Stimulated activated CD4-positive, alpha-beta T cell treated with anti-CD3 and anti-CD28 coated beads, Interleukin-12 subunit alpha, Interleukin-12 subunit beta, amount 100 ng/mL, for 48 hours (primary cell): ENCODE data around the gene PGLYRP4.
"Not testable (repeated sequence)": the region's sequence is repeated elsewhere in the genome, so short reads cannot be mapped to it uniquely, and the experiment has no call there.

ENCODE experiments used
- DNase-seq, 3 donors: peaks; one replicate each; pipeline ENCODE4 v3.0.0-alpha.2; 2020; ENCODE audit warnings: low read depth in 2 of 3, low spot score in 1 of 3

Gene PGLYRP4

GRCh38 chr1:153341431-153341934 lies 7.2 kb downstream of the PGLYRP4 start:
- no peak for DNase-seq

GRCh38 chr1:153340356-153340755 lies 8.3 kb downstream of the PGLYRP4 start:
- DNase-seq = no peak

GRCh38 chr1:153339802-153340201 lies 8.8 kb downstream of the PGLYRP4 start:
- no peak for DNase-seq

GRCh38 chr1:153337980-153338853 lies 10.4 kb downstream of the PGLYRP4 start:
- no peak for DNase-seq

DNA sequence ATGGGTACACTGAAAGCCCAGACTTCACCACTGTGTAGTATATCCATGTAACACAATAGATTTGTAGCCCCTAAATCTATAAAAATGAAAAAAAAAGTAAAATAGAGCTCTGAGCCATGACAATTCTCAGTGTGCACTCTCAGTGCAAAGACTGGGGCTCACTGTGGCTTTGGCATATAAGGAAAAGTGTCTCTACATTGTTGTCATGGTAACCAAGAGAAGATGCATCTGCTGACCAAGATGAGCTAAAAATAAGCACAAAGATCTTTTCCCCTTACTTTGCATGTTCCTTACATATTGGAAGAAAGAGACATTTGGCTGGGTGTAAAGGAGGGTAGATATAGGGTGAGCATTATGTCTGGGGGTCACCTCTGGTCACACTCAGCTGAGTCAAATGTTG lies 12.0 kb downstream of the PGLYRP4 start:
- no peak for DNase-seq

- DNase-seq = no peak
Observed at GRCh38 chr1:153333902-153334301, 14.7 kb downstream of the PGLYRP4 start.

GRCh38 chr1:153324912-153325311 lies 23.7 kb downstream of the PGLYRP4 start:
- DNase-seq = no peak

GRCh38 chr1:153322568-153322967 lies 26.1 kb downstream of the PGLYRP4 start:
- no peak for DNase-seq

DNA sequence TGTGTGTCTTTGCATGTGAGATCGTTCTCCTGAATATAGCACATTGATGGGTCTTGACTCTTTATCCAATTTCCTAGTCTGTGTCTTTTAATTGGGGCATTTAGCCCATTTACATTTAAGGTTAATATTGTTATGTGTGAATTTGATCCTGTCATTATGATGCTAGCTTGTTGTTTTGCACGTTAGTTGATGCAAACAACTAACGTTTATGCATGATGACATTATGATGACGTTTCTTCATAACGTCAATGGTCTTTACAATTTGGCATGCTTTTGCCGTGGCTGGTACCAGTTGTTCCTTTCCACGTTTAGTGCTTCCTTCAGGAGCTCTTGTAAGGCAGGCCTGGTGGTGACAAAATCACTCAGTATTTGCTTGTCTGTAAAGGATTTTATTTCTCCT lies 30.5 kb downstream of the PGLYRP4 start:
- DNase-seq = not testable (repeated sequence)

DNA sequence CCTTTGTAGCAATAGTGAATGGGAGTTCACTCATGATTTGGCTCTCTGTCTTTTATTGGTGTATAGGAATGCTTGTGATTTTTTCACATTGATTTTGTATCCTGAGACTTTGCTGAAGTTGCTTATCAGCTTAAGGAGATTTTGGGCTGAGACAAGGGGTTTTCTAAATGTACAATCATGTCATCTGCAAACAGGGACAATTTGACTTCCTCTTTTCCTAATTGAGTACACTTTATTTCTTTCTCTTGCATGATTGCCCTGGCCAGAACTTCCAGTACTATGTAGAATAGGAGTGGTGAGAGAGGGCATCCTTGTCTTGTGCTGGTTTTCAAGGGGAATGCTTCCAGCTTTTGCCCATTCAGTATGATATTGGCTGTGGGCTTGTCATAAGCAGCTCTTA lies 32.6 kb downstream of the PGLYRP4 start:
- not testable (repeated sequence) for DNase-seq

- not testable (repeated sequence) for DNase-seq
Observed at GRCh38 chr1:153314388-153314787, 34.3 kb downstream of the PGLYRP4 start.

DNA sequence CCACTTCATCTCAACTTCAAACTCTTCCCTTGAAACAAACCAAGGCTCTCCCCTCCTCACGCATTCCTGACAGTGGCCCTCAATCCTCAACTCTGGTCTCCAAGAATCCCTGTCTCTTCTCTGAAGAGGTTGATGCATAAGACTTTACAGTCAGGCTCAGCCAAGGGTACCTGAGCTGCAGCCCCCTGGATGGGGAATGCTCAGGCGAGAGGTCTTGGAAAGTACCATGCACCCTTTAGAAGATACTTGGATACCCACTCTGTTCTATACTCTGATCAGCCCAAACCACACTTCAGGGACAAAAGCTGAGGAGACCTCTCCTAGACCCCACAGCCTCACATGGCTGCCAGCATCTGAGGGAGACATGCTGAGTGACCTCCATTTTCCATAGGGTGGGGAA lies 35.4 kb downstream of the PGLYRP4 start:
- DNase-seq = no peak

- DNase-seq = no peak
Observed at GRCh38 chr1:153312570-153313186, 36.0 kb downstream of the PGLYRP4 start, which contains the start of gene PGLYRP3. Gene PGLYRP3, minus strand, starts transcription at chr1:153312952. Its CDS starts 2,287 bp downstream, at chr1:153310665.

GRCh38 chr1:153310526-153310925 lies 38.1 kb downstream of the PGLYRP4 start:
- no peak for DNase-seq

DNA sequence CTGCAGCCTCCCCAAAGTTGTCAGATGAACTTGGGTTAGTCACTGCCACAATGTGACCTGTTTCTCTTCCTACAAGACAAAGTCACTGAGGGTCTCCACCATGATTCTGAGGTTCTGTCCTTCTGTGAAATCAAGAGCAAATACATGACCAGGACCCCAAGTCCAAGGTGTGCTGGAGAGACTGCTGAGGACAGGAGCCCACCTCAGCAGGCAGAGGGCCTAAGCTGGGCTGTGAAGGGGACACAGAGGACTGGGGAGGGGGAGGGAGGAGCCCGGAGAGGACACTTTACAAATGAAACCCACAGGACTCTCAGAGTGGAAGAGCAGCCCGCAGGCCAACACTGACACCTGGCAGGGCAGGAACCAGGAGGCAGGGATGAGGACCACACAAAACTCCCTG lies 39.2 kb downstream of the PGLYRP4 start:
- DNase-seq = no peak

- DNase-seq = no peak
Observed at GRCh38 chr1:153308540-153308939, 40.1 kb downstream of the PGLYRP4 start.

DNA sequence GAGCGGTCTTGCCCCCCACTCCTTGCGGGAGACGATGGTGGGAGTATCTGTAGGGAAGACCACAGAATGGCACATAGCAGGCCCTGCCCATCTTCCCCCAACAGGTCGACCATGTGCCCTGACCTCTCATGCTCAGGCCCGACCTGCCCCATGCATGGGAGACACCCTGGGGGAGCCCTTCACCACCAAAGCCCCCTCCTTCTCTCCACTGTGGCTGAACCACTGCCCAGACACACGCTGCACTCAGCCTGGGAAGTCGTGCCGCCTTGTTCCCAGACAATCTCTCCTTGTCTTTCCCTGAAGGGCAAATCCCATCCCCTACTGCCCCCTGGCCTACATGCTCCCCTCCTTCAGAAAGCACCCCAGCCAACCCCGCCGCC lies 41.4 kb downstream of the PGLYRP4 start:
- no peak for DNase-seq

DNA sequence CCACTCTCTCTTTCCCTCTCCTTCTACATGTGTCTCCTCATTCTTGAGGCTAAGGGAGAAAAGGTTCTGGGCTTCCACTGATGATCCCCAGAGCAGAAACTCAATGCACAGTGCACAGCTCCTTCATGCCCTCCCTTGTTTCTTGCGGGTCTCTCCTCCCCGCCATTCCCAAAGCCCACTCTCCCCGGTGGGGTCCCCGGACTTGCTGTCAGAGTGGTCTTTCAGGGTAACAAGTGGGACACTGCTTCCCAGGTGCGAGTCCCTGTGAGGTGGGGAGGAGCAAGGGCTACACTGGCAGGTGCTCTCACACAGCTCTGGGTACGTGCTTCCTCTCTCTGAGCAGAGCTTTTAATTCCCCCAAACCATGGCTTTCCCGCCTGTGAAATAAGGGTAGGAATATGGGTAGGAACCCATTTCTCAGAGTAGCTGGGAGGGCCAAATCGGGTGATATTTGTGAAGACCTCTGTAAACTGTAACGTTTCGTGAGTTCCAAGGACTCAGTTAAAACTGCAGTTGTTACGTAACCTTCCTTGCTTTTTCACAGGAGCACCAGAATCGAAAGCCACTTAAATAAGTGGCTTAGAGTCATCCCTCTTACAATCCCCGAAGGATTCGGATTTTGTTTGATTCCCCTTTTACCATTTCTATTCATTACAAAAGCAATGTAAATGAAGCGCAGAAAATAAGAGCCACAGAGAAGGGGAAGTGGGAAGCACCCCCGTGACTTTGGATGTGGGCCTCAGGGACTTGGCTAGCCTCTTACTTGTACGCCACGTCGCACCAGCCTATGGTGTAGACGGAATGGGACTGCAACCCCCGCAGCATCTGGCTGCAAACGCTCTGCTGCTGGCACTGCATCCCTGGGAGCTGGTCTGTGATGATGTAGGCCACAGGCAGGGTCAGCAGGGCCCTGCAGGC lies 42.1 kb downstream of the PGLYRP4 start:
- no peak for DNase-seq

GRCh38 chr1:153305682-153306081 lies 43.0 kb downstream of the PGLYRP4 start:
- no peak for DNase-seq

GRCh38 chr1:153302308-153302707 lies 46.3 kb downstream of the PGLYRP4 start:
- no peak for DNase-seq

- no peak for DNase-seq
Observed at GRCh38 chr1:153293851-153294250, 54.8 kb downstream of the PGLYRP4 start.
